ENCODE measurements around the gene VAV2.
"Not testable (repeated sequence)": the region's sequence is repeated elsewhere in the genome, so short reads cannot be mapped to it uniquely, and the experiment has no call there.

The VAV2 gene

DNA sequence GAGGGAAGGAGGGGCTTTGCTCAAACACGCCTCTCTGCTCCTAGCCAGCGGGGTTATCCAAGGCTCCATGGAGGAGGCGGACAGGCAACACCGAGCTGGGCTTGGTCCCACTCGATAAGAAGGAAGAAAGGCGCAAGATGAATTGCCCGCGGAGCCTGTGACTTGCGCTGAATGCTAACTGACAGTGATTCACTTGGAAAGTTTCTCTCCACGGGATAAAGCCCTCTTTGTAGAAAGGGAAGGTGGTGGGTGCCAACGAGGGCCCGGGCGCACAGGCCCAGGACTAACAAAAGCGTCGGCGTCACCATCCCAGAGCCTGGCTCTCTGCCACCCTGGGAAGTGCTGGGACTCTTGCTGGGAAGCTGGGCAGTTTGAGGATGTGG is 76.0 kb downstream of the VAV2 start:
- DNase-seq (ENCODE audit: low read depth) = no peak

DNA sequence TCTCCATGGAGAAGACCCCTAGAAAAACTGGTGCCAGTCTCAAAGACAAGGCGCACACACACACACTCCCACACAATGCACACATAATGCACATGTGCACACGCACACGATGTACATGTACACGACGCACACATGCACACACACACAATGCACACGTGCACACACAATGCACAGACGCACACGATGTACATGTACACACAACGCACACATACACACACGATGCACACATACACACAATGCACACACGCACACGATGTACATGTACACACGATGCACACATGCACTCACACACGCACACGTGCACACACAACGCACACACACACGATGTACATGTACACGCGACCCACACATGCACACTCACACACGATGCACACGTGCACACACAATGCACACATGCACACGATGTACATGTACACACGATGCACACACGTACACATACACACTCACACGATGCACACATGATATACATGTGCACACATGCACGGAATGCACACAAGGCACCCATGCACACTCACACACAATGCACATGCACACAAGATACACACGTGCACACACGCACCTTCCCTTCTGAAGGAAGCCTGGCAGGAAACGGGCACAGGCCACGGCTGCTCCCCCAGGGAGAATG is 76.5 kb downstream of the VAV2 start:
- DNase-seq (ENCODE audit: low read depth) = no peak

DNA sequence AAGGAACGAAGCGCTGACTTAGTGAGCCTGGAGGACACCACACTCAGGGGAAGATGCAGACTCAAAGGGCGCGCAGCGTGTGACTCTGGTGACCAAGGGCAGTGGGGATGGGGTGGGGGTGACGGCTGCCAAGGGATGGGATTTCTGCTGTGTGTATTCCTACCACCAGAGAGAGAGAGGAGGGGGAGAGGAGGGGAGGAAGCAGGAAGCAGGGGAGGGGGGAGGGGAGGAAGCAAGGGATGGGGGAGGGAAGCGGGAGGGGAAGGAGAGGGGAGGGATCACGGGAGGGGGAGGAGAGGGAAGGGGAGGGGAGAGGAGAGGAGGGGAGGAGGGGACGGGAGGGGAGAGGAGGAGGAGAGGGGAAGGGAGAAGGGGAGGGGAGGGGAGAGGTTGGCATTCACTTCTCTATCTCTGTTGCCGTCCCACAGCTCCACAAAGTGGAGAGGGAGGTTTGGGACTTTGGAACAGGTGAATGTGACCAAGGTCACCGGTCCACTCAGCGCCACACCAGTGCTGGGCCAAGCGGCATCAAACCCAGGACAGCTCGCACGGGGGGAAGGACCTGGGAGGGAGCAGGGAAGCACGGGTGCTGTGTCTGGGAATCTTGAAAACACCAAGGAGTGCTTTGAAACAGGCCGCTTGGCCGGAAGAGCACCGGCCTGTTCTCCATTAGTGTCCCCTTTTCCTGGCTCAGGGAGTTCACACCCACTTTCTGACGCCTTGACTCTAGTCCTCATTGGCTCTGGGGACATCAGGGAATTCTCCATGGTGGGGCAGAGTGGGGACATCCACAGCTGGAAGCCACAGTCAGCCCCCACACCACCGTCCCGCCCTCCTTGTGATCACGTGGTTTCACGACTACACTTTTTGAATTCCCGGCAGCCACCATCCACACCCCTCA is 77.4 kb downstream of the VAV2 start:
- no peak for DNase-seq (ENCODE audit: low read depth)

DNA sequence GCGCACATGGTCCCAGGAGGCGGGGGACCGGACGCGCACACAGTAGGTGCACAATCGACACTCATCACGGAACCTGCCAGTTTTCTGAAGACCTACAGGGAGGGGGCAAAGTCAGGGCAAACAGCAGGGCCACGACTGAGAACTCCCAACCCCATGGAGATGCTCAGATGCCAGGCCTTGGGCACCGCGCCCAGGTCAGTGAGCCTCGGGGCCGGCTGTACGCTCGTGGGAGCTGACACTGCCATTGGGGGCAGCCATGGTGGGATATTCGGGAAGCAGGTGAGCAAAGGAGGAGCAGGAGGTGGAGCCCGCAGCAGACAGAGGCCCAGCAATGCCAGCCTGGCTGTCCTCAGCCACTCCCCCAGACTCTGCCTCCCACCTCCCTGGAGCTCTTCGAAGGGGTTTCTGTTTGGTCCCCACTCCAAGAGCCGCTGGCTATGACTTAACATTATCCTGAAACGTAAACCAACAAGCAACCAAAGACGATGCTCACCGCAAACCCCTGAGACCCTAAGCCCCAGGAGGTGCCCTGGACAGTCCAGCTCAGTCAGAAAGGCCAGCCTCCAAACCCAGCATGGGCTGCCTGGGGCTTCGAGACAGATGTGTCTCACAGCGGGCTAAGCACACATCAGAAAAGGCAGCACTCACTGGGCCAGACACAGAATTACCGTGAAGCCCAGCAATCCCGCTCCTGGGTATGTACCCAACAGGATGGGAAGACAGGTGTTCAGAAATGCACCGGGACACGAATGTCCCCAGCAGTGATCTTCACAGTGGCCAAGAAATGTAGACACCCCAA is 78.4 kb downstream of the VAV2 start:
- DNase-seq (ENCODE audit: low read depth) = no peak

DNA sequence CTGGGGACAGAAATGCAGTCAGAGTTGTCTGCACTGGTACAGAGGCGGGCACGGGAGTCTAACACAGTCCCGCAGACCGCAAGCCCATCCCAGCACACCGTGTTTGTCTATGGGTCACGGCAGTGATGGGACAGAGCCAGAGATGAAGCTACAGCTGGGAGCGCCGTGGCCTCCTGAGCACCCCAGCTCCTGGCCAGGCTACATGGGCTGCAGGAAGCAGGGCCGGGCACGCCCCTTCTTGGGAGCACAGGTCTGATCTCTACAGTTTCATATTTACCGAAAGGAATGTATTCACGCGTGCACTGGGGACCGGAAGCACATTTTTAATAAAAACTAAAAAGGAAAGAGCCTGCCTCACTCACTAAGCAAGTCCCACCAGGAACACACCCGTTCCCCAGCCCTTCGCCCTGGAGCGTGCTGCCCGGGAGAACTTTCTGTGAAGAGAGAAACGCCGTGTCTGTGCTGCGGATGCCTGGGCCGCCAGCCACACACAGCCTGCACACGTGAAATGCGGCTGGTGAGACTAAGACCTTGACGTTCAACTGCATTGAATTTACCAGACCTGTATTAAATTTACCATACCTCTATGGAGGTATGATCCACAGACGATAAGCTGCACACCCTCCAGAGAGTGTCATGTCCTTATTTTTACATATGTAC is 81.1 kb downstream of the VAV2 start:
- no peak for DNase-seq (ENCODE audit: low read depth)

DNA sequence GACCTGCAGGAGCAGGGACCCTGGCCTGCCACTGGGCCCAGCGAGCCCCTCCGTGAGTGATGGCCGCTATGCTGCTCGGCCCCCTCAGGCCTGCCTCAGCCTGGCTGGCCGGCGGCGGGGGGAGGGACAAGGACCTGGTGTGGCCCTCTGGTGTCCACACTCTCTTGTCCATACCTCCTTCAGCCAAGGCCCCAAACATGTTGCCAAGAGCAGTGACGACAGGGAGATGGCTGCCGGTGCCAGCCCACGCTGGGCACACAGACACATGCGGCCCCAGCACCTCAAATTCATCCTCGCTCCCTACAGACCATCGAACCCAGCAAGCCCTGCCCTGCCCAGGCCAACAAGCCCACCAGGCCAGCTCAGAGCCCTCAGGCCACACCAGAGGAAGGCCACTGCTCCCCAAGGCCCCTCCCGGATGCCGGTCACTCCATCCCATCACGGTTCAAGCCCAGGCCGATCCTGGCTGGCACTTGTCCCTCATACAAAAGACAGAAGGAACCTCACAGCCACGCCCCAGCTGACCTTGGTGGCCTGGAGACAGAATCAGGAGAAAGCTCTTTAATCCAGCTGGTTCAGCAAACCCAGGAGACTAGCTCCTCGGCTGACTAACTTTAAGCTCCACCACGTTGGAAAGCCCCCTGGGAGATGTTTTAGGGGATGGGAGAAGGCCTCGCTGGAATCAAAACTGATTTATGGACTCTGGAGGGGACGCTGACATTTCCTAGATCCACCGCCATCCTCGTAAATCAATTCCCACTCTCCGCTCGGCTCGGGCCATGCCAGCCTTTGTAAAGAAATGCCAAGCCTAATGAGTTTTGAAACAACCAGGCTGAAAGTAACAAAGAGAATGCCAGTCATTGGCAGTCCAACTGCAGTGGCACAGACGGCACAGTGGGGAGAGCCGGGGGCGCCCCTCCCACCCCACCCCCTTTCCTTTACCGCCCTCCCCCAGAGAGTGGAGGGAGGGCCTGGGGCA is 84.9 kb downstream of the VAV2 start:
- DNase-seq (ENCODE audit: low read depth) = no peak

DNA sequence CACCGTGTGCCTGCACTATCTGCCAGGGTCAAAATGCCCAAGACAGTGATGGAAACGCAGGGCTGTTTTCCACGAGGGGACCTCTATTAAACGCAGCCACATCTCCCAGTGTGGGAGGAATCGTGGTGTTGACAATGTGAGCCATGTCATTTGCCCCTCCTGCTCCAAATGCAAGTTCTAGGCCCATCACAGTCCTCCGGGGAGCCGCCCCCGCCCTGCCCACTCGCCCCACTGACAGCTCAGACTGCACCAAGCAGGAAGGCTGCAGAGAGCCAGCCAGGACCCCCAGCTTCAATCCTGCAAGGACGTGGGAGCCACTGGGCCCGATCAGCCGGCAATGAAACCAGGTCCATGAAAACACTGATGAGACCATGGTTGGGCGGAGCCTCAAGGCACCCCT is 85.9 kb downstream of the VAV2 start:
- no peak for DNase-seq (ENCODE audit: low read depth)

DNA sequence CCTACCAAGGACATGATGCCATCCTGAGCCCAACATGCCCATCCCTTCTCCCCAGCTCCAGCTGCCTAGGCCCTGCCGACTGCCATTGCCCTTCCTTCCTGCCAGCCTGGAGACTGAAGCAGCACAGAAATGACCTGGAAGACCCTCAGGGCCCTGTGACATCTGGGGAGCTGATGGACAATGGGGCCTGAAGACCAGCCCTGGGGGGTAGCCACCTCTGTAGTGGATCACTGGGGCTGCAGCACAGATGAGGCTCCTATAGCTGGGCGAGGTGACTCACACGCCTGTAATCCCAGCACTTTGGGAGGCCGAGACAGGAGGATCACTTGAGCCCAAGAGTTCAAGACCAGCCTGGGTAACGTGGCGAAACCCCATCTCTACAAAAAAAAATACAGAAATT is 86.6 kb downstream of the VAV2 start:
- DNase-seq (ENCODE audit: low read depth) = no peak

DNA sequence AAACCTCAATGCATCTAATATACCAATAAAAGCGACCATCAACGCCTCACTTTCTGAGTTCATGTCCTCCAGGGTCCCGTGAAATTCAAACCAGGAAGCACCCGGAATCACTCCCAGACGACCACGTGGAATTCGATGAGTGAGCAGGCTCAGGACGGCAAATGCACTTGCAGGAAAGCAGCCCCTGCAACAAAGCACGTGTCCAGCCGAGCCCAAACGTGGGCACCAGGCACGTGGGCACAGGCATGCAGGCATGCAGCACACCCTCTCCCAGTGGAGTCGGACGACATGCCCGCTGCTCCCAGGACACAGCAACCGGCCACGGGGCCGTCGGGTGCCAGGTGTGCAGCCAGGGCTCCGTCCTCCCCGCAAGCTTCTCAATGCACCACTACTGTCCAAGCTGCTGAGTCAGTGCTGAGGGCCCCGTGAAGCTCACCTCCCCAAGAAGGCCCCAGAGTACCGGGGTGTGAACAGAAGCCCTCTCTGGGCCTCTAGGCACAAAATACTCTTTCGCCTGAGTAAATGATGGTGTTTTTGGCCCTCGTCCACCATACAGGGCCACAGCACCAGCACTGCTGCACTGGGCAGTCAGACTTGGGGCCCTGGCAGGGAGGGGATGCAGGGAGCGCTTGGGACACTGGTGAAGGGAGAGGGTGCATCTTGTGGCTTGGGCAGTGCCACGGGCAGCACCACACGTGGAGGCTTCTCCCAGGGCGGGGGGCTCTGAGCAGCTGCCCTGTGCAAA is 87.6 kb downstream of the VAV2 start:
- DNase-seq (ENCODE audit: low read depth) = no peak

DNA sequence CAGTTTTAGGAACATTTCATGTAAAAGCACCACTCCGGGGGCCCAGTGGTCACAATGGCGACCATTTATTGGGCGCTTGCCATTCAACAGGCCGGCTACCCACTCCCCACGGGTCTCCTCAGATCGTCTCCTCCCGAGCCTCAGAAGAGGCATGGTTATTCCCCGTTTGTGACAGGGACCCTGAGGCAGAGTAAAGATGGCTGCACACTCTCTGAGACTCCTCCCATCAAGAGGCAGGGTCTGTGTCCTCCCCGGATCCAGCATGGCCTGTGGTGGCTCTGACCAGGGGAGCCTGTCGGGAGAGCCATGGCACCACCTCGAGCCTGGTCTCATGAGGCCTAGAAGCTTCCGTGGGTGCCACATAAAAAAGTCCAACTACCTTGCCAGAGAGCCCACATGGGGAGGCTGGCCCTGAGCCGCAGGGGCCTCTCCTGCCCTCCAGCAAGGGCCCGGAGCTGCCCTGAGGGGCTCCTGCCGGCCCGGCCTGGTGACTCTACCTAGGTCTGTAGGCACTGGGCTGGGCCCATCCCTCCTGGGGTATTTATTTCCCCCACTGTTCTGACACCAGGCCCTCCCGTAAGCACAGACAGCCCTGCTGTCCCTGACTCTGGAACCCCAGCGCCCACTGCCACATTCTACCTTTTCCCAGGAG is 90.8 kb downstream of the VAV2 start:
- DNase-seq (ENCODE audit: low read depth) = no peak

DNA sequence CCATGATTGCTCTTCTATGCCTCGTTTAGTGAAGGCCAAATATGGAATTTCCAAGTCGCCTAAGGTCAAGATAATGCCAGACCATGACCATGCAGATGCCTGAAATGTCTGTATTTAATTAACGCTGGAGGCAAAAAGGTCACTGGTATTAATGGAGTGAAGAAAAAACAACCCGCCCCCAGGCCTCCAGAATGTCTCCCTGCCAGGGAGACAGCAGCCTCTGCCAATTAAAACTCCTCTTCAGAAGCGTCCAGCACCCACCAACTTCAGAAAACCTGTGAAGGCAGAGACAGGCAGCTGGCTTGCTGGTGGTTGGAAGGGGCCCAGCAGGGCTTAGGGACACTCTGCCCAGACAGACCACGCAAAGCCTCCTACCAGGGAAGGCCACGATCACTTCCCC is 94.4 kb downstream of the VAV2 start:
- DNase-seq (ENCODE audit: low read depth) = no peak

DNA sequence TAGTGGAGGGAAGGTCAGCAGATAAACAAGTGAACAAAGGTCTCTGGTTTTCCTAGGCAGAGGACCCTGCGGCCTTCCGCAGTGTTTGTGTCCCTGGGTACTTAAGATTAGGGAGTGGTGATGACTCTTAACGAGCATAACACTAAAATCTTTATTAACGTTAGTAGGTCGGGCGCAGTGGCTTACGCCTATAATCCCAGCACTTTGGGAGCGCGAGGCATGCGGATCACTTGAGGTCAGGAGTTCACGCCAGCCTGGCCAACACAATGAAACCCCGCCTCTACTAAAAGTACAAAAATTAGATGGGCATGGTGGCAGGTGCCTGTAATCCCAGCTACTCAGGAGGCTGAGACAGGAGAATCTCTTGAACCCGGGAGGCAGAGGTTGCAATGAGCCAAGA is 96.1 kb downstream of the VAV2 start:
- DNase-seq (ENCODE audit: low read depth) = not testable (repeated sequence)

DNA sequence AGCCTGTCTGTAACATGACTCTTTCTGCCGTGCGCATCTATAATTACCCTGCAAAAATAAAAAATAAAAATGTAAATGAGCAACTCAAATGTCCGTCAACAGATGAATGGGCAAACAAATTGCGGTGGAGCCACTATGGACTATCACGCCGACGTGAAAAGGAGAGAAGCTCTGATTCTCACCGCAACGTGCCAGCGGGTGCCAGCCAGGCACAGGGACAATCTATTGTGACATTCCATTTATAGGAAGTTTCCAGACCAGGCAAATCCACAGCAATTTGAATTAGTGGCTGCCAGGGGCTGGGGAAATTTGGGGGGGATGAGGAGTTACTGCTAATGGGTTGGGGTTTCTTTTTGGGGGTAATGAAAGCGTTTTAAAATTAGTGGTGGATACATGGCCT is 96.8 kb downstream of the VAV2 start:
- no peak for DNase-seq (ENCODE audit: low read depth)

DNA sequence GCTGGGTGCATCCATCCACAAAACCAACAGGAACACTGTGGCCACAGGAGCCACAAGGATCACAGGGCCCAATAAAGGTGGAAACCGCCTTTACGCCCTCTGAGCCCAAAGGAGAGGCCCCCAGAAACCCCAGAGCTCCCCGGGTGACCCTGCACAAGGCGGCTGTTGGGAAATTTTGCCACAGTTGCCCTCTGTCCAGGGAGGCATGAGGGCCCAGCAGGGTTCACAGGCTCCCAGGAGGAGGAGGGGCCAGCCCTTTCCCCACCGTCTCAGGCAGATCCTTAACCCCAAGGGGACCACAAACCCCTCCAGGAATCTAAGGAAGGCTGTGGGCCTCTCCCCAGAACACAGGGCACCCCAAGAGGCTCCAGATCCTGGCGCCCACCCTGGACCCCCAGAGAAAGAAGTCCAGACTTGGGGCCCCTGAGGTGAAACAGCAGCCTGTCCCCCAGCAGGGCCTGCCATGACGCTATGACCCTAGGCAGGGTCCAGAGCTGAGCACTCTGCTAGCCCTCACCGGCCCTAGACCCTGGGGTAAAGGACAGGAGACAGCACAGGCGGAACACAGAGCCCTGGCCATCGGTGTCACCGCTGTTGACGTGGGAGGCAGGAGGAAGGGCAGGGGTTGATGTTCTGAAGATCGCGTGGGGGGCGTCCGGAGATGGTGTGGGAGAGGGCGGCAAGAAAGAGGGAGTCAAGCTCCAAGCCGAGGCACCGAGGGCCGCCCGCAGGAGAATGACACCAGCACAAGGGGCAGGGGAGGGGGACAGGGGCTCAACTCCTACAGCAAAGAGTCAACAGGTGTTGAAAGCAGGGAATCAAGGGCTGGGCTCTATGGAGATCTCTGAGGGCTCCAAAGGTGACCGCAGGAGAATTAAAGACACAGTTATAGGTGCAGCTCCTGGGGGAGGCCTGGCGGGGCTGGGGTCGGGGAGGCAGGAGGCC is 97.5 kb downstream of the VAV2 start:
- no peak for DNase-seq (ENCODE audit: low read depth)

DNA sequence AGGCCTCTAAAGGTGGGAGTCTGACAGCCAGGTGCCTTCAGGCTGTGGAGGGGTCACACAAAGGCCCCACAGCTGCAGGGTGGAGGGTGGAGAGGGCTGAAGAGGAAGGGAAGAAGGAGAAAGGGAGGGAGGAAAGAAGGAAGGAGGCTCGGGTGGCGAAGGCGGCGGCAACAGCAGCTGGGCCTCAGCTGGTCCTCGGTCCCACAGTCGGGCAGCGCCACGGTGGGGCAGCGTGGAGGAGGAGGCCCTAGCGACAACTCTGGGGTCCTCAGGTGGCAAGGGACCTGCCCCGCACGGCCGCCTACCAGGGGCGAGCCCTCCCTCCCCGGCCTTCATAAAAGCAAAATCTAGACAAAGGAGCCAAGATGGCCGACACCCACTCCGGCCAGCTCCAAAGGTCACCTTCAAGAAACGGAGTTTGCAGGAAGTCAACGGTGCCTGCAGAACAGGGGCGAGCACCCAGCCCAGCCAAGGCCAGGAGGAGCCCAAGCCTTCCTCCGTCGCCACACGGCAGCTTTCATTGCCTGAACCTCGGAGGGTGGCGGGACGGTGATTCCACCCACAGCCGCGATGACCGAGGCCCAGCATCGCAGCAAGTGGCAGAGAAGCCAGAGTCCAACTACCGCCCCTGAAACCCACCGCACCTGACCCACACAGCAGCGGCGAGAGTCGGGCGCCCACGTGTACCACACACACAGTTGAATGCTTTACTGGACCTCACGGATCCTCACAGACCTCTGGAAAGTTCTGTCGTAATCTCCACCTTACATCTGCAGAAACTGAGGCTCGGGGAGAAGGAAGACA is 98.7 kb downstream of the VAV2 start:
- DNase-seq (ENCODE audit: low read depth) = no peak

DNA sequence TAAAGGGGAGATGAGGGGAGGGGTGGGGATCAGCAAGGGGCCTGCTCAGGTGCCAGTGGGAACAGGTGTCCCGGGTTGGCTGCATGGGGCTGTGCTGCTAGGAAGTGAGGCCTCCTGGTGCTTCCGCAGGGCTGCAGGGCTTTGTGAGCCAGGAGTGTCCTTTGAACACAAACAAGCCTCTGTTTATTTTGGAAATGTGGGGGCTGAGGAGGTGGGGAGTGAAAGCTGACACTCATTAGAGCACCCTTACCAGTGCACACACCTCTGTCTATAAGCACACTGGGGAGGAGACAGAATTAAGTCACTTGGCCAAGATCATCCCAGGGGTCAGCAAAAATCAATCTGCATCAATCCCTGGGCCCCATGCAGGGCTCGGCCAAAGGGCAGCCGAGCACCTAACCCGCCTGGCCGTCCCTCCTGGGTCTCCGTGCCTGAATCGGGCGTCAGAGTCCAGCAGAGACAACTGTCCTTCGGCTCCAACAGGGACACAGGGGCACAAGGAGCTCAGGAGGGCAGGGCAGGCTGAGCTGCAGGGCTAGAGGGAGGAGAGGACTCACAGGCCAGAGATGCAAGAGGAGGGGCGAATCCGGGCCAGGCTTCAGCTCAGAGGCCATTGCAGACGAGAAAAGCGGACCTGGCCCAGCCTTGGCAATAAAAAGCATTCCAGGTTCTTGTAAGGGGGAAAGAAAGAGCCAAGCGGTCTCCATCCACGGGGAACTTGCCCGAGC is 99.8 kb downstream of the VAV2 start:
- no peak for DNase-seq (ENCODE audit: low read depth)

DNA sequence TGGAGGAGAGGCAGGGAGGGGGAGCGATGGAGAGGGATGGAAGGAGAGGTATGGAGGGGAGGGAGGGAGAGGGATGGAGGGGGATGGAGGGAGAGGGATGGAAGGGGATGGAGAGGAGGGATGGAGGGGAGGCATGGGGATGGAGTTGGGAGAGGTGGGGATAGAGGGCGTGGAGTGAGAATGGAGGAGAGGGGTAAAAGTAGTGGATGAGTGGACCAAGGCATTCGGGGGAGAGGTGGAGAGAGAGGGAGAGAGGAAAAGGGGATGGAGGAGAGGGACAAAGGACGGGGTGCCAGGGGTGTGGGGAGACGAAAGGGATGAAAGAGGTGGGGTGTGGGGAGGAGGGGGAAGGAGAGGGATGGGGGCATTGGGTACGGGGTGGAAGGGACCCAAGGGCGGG is 100.4 kb downstream of the VAV2 start:
- DNase-seq (ENCODE audit: low read depth) = no peak

Data from stimulated activated CD8-positive, alpha-beta memory T cell treated with anti-CD3 and anti-CD28 coated beads, Interleukin-12 subunit alpha, Interleukin-12 subunit beta, amount 100 ng/mL, for 1 hour (primary cell).